ENCODE results near the gene CELF4.
A peak's percentile ranks its signal among the peaks of the same experiment; 100 is the strongest.

CELF4 gene

DNA sequence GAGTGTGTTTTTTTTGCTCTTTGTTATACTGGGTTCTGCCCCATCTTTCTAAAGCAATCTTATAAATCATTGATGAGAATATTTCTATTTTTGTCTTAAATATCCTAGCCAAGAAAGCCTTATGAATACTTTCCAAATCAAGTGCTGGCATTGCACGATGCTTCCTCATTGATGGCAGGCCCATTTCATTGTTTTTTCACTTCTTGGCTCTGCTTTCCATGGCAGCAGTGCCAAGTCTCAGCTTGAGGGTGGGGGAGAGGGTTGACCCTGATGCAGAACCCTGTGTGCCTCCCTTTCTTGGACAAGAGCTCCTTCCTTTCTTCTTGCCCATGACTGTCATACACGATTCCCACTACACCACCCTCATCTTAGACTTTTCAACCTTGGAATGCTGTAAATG lies 16.7 kb upstream of the CELF4 start:
- no peak overlapping the region for H3K27ac Mint-ChIP-seq
- DNase-seq (ENCODE audit: low spot score in 2 of 2) (no peak), ATAC-seq (no peak)
- peaks cover 16% of the 10 kb centered on the region for H3K9me3 Mint-ChIP-seq
- H3K36me3 Mint-ChIP-seq, result no peaks in the 10 kb centered on the region
- H3K4me3 Mint-ChIP-seq, result no peak overlapping the region
- no peaks in the 10 kb centered on the region for H3K4me1 Mint-ChIP-seq

DNA sequence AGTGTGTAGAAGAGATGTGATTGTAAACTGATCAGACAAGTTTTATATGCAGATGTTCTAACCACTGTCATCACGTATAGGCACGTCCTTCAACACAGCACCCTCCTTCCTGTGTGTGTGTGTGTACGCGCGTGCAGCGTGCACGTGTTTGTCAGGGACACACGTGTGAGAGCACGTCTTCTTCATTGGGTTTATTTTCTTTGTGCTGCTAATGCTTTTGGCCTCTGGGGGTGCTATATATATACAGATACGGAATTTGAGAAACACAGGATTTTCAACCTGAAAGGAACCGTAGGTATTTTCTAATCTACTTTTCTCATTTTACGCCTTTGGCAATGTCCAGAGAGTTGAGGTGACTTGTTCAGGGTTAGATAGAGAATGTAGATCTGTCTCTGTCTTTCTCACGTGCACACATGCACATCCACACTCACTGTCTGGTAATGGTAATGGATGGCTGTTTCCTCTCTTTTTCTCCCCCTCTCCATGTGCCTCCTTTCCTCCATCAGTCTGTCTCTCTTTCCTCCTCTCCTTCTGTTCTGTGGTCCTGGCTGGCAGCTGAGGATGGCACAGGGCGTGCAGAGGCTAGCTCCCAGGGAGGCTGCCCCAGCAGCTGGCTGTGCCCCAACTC lies 13.4 kb upstream of the CELF4 start:
- no peaks in the 10 kb centered on the region for H3K36me3 Mint-ChIP-seq
- DNase-seq (ENCODE audit: low spot score in 2 of 2), result no peak
- no peak overlapping the region for H3K27ac Mint-ChIP-seq
- H3K4me1 Mint-ChIP-seq, result no peaks in the 10 kb centered on the region
- no peak for ATAC-seq
- H3K9me3 Mint-ChIP-seq, result peaks cover 13% of the 10 kb centered on the region
- H3K4me3 Mint-ChIP-seq, result no peak overlapping the region

DNA sequence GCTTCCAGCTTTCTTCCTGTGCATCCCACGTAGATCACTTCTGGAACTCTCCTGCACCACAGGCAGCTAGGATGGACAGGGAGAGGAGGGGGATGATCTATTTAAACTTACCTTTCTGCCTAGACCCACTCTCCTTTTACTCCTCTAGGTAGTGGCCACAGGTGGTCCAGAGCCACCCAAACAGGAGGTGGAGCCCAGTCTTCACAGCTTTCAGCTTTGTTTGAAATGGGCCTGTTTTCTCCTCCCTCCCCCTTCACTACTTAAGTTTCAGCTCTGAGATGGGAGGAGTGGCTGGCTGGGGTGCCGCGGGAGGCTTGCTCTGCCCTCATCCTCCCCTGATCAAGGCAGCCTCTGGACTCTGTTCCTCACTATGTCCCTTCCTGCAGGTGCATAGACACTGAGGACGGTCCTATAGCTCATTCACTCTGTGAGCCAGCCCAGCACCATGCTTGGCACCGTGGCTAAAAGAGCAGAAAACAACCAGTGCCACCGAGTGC lies 12.6 kb upstream of the CELF4 start:
- no peak overlapping the region for H3K27ac Mint-ChIP-seq

DNA sequence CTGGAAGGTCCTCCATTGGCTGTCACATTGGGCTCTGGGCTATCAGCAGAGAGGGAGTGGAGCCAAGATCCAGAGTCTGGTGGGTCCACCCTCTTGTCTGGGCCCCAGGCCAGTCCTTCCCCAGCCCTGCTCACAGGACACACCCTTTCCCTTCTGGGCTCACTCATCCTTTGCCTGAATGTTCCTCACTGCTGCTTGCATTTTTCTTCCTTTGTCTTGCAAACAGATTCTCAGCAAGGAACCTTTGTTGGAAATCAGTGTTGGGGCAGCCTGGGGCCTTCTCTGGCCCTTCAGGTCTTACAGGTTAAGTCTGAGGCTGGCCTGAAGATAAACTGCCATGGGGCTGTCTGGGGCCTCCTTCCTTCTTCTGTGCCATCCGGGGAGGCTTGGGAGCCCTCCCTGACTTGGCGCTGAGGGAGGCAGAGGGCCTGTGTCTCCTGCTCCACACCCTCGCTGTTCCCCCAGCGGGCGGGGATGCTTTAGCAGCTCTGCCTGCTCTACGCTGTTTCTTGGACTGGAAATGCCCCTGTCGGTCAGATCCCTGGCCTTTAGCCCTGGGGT lies 11.5 kb upstream of the CELF4 start:
- DNase-seq (ENCODE audit: low spot score in 2 of 2) (no peak), ATAC-seq (no peak)
- H3K27ac Mint-ChIP-seq, result no peak overlapping the region

More for the DNA sequence above, 12.6 kb upstream of the CELF4 start:
- no peak overlapping the region for H3K4me3 Mint-ChIP-seq
- H3K9me3 Mint-ChIP-seq, result peaks cover 9% of the 10 kb centered on the region
- no peaks in the 10 kb centered on the region for H3K36me3 Mint-ChIP-seq
- H3K4me1 Mint-ChIP-seq, result no peaks in the 10 kb centered on the region
- ATAC-seq, result no peak
- DNase-seq (ENCODE audit: low spot score in 2 of 2), result no peak

DNA sequence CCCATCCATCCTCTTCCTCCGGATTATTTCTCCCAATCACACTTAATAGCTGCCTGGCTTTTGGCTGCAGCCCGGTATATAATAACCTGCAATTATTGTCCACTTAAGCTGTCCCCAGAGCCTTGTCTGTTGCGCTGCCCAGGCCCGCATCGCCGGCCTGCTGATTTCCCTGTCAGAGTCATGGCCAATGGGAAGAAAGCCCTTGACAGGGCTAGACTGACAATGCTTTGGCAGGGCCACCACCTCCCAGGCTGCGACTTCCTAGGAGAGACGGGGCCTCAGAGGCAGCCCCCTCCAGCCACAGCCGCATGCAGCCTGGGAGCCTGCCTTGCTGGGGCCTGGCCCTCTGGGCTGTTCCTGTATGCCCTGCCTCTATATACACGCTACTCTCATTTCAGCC lies 10.0 kb upstream of the CELF4 start:
- Mint-ChIP-seq H3K9me3 (peaks cover 4% of the 10 kb centered on the region), H3K36me3 (no peaks in the 10 kb centered on the region), H3K4me3 (no peak overlapping the region), H3K27ac (no peak overlapping the region), H3K4me1 (no peaks in the 10 kb centered on the region)
- no peak for DNase-seq (ENCODE audit: low spot score in 2 of 2)
- ATAC-seq, result no peak

More for the DNA sequence above, 11.5 kb upstream of the CELF4 start:
- H3K4me1 Mint-ChIP-seq, result no peaks in the 10 kb centered on the region
- no peak overlapping the region for H3K4me3 Mint-ChIP-seq
- H3K9me3 Mint-ChIP-seq, result peaks cover 9% of the 10 kb centered on the region
- H3K36me3 Mint-ChIP-seq, result no peaks in the 10 kb centered on the region

DNA sequence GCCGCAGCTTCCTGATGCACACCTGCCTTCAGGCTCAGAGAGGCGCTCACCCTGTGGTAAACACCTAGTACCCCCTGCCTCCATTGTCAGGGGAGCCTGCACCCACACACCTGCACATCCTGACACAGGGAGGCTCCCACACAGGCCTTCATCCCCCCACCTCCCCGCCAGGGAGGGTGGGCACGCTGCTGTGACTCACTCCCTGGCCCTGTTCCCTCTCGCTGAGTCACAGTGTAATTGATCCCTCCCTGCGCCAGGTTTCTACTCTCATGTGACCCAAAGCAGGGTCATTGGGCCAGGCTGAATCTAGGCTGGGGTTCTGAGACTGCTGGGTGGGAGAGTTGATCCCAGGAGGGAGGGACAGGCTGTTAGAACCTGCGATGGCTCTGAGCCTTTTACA lies 8.5 kb upstream of the CELF4 start:
- Mint-ChIP-seq H3K4me3 (no peak overlapping the region), H3K27ac (no peak overlapping the region), H3K36me3 (no peaks in the 10 kb centered on the region), H3K9me3 (no peaks in the 10 kb centered on the region), H3K4me1 (no peaks in the 10 kb centered on the region)
- ATAC-seq (no peak), DNase-seq (ENCODE audit: low spot score in 2 of 2) (no peak)

DNA sequence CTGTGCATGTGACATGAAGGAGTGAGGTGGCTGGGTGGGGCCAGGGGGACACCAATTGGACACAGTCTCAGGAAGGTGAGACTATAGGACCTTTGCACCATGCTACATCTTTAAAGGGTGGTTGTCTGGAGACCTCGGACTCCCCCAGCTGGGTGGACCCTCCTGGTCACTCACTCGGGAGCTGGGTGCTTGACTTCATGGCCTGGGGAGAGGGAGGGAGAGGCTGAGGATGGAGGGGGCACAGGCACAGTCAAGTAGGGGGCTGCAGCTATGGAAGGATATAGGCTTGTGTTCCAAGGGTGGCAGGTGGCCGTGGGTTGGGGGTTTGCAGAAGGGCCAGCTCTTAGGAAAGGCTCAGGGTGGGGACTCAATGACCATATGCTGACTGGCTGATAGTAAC lies 7.1 kb upstream of the CELF4 start:
- Mint-ChIP-seq H3K4me1 (peaks cover 6% of the 10 kb centered on the region), H3K27ac (no peak overlapping the region), H3K36me3 (no peaks in the 10 kb centered on the region), H3K4me3 (no peak overlapping the region), H3K9me3 (no peaks in the 10 kb centered on the region)
- ATAC-seq, result no peak
- DNase-seq (ENCODE audit: low spot score in 2 of 2), result no peak

DNA sequence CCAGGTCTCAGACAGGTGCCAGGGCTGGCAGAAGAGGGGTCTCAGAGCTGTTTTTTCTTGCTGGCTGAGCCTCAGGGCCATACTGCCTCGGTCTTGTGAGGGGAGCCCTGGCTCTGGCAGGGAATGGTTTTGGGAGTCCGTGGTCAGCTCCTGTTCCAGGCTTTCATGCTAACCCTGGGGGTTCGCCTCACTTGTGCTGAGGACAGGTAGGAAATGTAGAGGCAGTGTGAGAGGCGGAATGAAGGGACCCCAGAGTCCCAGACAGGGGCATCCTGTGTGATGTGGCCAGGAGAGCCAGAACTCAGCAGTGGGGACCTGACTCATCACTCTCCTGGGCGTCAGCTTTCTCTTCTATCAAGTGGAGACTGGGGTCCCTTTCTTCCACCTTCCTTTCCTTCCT lies 5.7 kb upstream of the CELF4 start:
- Mint-ChIP-seq H3K4me1 (peaks cover 7% of the 10 kb centered on the region), H3K4me3 (no peak overlapping the region), H3K36me3 (no peaks in the 10 kb centered on the region), H3K9me3 (no peaks in the 10 kb centered on the region), H3K27ac (no peak overlapping the region)
- DNase-seq (ENCODE audit: low spot score in 2 of 2), result no peak
- ATAC-seq, result no peak

DNA sequence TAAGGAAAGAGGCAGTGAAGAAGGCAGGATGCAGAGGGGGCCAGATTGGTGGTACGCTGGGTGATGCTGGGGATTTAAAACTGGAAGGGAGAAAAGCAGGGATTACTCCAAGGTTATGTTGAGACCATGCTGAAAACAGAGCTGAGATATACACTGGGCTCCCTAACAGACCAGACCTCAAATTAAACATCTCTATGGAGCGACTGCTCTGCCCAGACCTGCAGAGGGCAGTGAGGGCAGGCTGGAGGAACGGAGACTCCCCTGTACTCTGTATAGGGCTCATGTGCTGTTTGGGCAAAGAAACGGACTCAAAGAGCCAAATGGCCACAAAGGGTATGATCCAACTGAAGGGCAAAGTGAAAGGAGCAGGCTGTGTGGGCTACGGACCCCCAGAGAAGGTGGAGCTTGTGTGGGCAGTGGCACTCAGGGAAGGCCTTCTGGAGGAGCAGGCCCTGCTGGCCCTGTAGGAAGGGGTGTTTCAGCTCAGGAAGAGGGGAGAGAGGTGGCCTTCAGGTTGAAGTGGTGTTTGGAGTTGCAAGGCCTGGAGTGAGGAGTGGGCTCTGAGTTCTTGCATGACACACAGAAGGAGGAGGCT lies 4.8 kb upstream of the CELF4 start:
- Mint-ChIP-seq H3K4me3 (no peak overlapping the region), H3K4me1 (peaks cover 11% of the 10 kb centered on the region), H3K27ac (no peak overlapping the region), H3K36me3 (no peaks in the 10 kb centered on the region), H3K9me3 (no peaks in the 10 kb centered on the region)
- no peak for DNase-seq (ENCODE audit: low spot score in 2 of 2)
- no peak for ATAC-seq

DNA sequence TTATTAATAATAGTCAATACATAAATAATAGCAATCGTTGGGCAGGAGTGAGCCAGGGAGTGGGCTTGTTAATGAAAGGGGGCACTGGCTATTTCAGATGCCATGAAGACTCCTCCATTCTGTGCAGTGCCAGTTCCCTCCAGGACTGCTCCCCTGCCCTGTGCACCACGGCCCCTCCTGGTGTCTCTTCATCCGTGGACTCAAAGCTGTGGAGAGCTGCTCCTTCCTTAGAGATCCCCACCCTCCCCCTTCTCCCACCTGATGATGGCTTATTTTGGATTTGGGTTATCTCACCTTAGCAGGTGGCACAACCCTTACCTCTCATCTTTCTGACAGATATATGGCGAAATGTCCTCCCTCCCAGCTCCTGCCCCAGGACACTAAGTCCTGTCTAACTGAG lies 3.1 kb upstream of the CELF4 start:
- H3K9me3 Mint-ChIP-seq, result no peaks in the 10 kb centered on the region
- peaks cover 17% of the 10 kb centered on the region for H3K4me1 Mint-ChIP-seq
- no peak overlapping the region for H3K27ac Mint-ChIP-seq
- DNase-seq (ENCODE audit: low spot score in 2 of 2) (no peak), ATAC-seq (no peak)
- H3K4me3 Mint-ChIP-seq, result no peak overlapping the region
- H3K36me3 Mint-ChIP-seq, result no peaks in the 10 kb centered on the region

DNA sequence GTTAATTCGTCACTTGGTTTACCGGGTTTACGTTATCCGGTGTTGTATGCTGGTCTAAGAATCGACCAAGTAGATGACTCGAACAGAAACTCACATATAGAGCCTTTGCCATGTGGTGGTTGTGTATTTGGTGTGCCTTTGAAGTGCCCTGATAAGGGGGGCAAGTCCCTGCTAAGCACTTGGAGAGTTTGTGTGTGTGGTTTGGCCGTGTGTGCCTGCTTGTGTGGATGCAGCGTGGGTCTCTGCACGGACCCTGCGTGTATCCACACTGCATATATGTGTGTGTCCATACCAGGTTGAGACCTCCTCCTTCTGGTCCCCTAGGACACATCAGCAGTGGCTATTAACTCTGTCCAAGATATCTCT lies 2.4 kb upstream of the CELF4 start:
- Mint-ChIP-seq H3K9me3 (no peaks in the 10 kb centered on the region), H3K4me3 (no peak overlapping the region), H3K36me3 (no peaks in the 10 kb centered on the region), H3K27ac (no peak overlapping the region), H3K4me1 (peaks cover 17% of the 10 kb centered on the region)
- ATAC-seq (peak; percentile 11), DNase-seq (ENCODE audit: low spot score in 2 of 2) (no peak)

DNA sequence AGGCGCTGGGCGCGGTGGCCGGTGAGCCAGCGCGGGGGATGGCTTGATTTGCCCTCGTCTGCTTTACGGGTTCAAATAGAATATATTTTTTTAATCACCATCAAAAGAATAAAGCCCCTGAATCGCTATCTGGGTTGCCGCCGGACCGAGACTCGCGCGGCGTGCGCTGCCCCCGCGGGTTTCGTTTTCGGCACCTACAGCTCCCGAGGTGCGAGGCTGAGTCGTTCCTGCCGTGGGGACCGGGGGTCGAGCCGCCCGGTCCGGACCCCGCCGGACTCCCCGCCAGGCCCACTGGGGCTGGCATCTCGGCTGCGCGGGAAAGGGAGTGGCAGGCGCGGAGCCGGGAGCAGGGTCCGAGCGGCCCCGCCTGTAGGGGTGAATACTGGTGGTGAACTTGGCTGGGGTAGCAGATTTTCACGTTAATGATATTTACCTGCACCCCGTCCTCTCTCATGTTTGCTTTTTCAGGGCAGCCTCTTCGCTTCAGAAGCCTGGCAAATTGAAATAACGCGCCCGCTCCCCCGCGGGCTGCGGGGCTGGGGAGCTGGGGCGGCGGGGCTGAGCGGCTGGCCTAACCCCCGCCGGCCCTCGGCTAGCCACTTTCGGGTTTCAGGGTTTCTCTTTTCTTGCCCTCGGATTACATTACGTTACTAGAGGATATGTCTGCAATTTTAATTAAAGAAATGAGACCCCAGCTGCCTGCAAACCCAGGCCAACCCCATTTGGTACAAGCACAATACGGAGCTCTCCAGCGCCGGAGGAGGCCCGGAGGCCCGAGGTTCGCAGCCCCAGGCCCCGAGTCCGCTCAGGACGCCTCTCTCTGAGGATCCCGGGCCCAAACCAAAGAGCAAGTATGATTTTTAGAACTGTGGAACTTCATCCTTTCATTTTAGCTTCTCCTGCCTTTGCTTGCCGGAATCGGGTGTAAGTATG lies 1.7 kb upstream of the CELF4 start:
- no peaks in the 10 kb centered on the region for H3K9me3 Mint-ChIP-seq
- H3K4me1 Mint-ChIP-seq, result peaks cover 17% of the 10 kb centered on the region
- peak overlapping the region; percentile 27 for H3K4me3 Mint-ChIP-seq
- no peaks in the 10 kb centered on the region for H3K36me3 Mint-ChIP-seq
- DNase-seq (ENCODE audit: low spot score in 2 of 2) (no peak), ATAC-seq (no peak)
- H3K27ac Mint-ChIP-seq, result no peak overlapping the region

DNA sequence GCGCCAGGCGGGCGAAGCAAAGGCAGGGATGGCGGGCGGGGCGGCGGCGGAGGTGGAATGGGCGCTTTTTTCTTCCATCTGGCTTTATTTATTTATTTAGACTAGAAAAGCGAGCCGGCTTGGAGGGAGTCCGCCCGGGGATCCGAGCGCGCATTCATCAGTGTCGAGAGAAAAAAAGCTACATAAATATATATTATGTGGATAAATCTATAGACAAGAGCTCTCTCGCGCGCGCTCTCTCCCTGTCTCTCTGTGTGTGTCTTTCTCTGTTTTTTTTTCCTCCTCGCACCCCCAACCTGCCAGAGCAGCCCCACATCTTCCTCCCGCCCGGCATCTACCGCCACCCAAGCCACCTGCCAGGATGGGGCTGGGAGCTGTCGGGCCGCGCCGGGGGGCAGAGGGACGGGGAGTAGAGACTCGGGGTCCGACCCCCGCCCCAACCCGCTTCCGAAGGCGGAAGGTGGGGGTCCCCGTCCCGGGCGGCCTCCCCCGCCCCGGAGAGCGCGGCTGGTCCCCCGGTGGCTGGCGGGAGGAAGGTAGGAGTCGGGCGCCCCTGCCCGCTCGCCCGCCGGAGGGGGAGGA lies 972 bp upstream of the CELF4 start:
- no peak for DNase-seq (ENCODE audit: low spot score in 2 of 2)
- ATAC-seq, result no peak
- Mint-ChIP-seq H3K4me3 (peak overlapping the region; percentile 27), H3K27ac (no peak overlapping the region), H3K4me1 (peaks cover 17% of the 10 kb centered on the region), H3K9me3 (no peaks in the 10 kb centered on the region), H3K36me3 (no peaks in the 10 kb centered on the region)

DNA sequence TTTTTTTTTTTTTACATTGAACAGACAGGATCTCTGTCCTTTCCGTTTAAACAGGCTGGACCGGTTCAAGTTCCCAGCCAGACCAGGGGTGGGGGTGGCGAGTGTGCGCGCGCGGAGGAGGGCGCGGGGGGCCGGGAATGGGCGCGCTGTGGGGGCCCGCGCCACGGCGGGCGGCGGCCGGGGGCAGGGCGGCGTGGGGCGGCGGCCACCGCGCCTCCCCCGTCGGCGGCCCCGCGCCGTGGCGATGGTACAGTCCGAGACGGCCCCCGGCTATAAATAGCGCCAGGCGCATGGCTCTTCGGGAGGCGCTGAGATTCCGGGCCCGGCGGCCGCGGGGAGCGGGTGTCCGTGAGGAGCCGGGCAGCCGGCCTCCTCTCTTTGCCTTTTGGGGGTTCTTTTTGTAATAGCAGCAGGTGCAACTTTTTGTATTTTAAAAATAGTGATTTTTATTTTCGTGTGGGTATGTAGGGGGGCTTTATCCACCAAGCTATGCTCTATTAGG lies 430 bp upstream of the CELF4 start:
- H3K27ac Mint-ChIP-seq, result no peak overlapping the region
- peak overlapping the region; percentile 27 for H3K4me3 Mint-ChIP-seq
- no peak for ATAC-seq
- H3K4me1 Mint-ChIP-seq, result peaks cover 17% of the 10 kb centered on the region
- DNase-seq (ENCODE audit: low spot score in 2 of 2), result no peak
- no peaks in the 10 kb centered on the region for H3K9me3 Mint-ChIP-seq
- no peaks in the 10 kb centered on the region for H3K36me3 Mint-ChIP-seq

DNA sequence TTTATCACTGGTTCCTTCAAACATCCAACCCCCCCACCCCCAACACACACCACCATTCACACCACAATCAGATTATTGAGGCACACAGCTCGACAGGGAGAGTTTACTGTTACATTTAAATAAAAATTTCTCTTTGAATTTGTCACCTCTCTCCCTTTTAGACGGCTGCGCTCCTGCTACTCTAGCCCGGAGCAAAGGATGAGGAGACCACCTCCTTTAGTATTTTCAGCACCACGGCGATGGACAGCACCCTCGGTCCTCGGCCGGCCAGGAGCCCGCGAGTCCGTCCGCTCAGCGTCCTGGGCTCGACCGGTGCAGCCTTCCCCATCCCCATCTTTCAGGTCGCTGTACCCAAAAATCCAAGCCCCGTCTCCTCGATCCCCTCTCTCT lies 892 bp downstream of the CELF4 start:
- ATAC-seq (no peak), DNase-seq (ENCODE audit: low spot score in 2 of 2) (no peak)
- no peak overlapping the region for H3K4me3 Mint-ChIP-seq
- H3K36me3 Mint-ChIP-seq, result no peaks in the 10 kb centered on the region
- no peaks in the 10 kb centered on the region for H3K9me3 Mint-ChIP-seq
- no peak overlapping the region for H3K27ac Mint-ChIP-seq
- peaks cover 17% of the 10 kb centered on the region for H3K4me1 Mint-ChIP-seq
